RPMI7951 (cell line): Measurements from ENCODE around the gene SLC10A3. TPM values are rescaled to one million over a fixed set of nuclear protein-coding genes. Genes with fewer than 3 reads are reported as not detected.

Source experiments
- DNase-seq: peaks from one replicate; pipeline ENCODE4 v3.0.0-alpha.2; 2012; ENCODE audit warnings: low read depth
- total RNA-seq: library from RNA; depleted of rRNA; stranded (reverse); fragments of >200 nt; shearing (Covaris generic); gene quantifications from 2 replicates; pipeline ENCODE4 v1.2.3, GENCODE V29; 2014

The SLC10A3 gene
- total RNA-seq, 1 experiment from 2014 or later, result 19.5 TPM

DNA sequence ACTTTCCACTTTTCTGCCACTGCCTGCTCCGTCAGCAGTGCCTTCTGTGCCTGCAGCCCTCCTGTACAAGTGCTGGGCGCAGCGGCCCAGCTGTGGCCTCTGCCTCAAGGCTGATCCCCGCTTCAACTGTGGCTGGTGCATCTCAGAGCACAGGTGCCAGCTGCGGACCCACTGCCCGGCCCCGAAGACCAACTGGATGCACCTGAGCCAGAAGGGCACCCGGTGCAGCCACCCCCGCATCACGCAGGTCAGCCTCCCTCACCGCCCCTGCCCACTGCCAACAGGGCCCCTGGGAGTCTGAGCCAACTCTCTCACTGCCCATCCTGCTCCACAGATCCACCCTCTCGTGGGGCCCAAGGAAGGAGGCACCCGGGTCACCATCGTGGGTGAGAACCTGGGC, 24.8 kb downstream of the SLC10A3 start:
- DNase-seq, result no peak

DNA sequence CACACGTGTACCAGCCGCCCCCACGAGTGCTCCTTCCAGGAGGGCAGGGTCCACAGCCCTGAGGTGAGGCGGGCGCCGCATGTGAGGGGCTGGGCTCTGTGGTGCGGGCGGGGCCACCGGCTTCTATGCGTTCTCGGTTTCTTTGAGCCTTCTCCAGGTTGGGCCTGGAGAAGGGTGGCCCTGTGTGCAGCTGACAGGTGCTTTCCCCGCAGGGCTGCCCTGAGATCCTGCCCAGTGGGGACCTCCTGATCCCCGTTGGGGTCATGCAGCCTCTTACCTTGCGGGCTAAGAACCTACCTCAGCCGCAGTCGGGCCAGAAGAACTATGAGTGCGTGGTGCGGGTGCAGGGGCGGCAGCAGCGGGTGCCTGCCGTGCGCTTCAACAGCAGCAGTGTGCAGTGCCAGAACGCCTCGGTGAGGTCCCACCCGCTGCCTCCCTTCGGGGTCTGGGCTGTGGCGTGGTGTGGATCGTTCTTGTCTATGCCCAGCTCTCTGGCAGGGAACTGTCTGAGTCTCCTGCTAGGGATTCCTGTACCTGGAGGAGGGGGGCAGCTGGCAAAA, 25.5 kb downstream of the SLC10A3 start:
- no peak for DNase-seq

DNA sequence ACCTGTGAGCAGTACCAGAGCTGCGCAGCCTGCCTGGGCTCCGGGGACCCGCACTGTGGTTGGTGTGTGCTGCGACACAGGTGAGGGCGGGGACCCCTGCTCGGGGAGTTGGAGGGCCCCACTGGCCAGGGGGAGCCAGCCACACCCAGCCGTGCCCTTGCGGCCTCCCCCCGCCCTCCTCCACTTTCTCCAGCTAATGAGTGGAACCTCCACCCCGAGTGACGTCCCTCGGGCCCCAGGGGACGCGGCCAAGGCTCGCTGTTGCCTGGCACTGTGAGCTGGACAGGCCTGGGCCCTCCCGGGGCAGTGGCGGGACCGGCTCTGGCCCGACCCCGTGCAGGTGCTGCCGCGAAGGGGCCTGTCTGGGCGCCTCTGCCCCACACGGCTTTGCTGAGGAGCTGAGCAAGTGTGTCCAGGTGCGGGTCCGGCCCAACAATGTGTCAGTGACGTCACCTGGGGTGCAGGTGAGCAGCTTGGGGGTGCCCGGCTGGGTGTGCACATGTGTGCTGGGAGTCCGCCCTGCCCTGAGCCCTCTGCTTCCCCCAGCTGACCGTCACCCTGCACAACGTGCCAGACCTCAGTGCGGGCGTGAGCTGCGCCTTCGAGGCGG, 26.7 kb downstream of the SLC10A3 start:
- no peak for DNase-seq

DNA sequence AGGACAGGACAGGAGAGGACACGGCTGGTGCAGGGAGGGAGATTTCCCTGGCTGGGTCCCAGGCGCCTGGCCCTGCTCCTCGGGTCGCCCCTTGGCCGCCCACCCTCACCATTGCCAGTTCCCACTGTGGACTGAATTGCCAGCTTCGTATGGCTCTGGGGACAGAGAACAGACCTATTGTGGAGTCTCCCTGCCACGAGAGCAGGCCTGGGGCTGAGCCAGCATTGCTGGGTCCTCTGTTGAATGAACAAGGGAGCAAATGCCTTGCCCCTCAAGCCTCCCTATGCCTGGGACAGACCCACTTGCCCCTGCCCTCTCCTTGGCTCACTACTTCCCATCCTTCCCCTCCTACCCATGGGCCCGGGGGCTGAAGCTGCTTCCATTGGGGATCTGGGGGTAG, 28.0 kb downstream of the SLC10A3 start:
- no peak for DNase-seq

DNA sequence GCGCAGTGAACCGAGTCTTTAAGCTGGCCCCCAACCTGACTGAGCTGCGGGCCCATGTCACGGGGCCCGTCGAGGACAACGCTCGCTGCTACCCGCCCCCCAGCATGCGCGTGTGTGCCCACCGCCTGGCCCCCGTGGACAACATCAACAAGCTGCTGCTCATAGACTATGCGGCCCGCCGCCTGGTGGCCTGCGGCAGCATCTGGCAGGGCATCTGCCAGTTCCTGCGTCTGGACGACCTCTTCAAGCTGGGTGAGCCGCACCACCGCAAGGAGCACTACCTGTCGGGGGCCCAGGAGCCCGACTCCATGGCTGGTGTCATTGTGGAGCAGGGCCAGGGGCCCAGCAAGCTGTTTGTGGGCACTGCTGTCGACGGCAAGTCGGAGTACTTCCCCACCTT, 30.1 kb downstream of the SLC10A3 start:
- no peak for DNase-seq

DNA sequence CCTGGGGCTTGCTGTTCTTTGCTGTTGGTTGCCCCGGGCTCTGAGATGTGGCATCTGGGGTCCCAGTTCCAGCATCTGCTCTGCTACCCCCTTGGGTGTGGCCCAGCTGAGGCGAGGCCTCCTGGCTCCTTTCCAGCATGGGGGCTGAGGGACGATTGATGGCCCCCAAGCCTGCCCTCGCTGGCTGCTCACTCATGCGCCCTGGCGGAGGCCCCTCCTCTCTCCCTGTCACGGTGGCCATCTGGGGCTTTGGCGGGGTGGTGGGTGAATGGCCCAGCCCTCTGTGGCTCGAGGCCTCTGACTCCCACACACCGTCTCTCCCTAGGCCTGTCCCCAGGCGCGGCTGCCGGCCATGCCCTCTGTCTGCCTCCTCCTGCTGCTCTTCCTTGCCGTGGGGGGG, 30.6 kb downstream of the SLC10A3 start:
- no peak for DNase-seq

DNA sequence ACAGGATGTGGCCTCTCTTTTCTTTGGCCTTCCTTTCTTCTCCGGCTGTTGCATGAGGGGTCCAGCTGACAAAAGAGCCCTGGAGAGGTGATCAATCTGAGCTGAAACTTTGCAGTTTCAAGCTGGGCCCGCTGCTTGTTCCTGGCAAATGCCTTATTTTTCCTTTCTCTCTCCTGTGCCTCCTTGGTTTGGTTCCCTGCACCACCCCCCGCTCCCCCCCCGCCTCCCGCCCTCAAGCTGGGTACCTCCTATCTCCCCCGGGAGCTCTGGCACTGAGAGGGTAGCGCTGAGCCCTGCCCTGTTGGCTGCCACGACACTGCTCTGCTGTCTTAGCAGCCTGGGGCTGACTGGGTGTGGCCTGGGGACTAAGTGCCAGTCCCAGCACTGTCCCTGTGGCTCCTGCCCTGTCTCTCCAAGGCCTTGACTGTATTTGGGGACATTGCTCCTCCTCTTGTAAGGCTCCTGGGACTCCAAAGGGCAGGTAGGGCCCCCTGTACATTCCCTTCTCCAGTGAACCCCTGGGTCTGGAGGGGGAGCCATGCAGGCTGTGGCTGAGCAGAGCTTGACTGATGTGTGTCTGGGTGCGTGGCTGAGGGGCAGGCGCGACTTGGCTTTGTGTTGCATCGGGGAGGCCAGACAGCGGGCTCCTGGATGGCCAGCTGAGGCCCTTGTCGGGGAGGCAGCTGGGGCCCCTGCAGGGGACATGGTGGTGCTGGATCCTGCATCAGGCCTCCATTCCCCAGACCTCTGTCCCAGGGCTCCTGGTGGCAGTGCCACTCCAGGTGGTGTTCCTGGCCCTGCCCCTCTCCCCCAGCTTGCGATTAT, 31.3 kb downstream of the SLC10A3 start:
- peak; percentile 41 for DNase-seq

DNA sequence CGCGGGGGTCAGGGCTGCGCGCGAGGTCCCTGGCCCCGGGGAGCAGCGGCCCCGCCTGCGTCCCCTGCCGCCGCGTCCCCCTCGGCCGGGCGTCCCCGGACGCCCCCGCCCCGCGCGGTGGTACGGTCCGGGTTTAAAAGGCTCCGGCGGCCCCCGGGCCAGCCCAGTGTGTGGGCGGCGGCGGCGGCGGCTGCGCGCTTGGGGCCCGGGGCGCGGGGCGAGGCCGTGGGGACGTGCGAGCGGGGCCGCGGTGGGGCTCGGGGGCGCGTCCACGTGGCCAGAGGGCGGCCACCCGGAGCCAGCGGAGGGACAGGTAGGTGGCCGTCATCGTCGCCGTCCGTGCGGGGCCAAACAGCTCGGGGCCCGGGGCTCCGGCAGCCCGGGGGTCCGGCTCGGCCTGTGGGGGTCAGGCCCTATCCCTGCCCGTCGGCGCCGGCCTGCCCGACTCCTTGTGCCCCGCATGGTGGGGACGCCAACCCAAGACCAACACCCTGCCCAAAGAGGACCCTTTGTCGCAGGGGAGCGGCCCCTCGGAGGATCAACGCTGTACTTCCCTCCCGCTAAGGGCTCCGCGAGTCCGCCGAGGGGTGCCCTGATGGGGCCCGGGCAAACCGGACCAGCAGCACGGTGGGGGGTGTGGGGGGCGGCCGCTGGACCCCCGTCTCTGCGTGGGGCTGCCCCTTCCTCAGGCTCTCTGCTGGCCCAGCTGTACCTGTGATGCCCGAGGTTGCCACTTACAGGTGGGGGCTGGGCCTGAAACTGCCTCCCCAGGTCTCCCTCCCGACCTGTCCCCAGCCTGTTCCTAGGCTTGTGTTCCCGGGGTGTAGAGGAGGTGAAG, 32.1 kb downstream of the SLC10A3 start, which contains the start of gene PLXNA3:
Gene PLXNA3, plus strand, starts transcription at position 166 of the 838 bp plus-strand sequence. CDS start 1,903 bp downstream, outside the sequence.
- DNase-seq, result peak; percentile 35

DNA sequence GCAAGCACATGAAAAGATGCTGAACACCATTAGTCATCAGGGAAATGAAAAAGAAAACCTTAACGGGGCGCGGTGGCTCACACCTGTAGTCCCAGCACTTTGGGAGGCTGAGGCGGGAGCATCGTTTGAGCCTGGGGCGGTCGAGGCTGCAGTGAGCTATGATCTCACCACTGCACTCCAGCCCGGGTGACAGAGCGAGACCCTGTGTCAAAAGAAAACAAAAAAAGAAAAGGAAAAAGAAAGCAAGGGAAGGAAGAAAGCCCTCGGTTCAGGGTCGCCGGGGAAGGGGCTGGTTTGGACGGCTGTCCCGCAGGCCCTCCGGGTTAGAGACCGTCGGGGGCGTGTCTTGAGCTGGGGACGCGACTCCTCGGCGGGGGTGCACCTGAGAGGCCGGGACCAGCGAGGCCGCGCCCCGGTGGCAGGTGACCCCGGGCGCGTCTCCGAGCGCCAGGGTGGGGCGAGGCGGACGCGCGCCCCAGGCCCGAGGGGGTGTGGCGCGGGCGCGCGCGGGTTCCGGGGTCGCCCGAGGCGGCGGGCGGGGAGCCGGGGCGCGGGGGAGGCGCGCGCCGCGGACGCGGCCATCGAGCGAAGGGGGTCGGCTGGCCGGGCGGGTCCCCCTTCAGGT, 32.8 kb downstream of the SLC10A3 start:
- no peak for DNase-seq

DNA sequence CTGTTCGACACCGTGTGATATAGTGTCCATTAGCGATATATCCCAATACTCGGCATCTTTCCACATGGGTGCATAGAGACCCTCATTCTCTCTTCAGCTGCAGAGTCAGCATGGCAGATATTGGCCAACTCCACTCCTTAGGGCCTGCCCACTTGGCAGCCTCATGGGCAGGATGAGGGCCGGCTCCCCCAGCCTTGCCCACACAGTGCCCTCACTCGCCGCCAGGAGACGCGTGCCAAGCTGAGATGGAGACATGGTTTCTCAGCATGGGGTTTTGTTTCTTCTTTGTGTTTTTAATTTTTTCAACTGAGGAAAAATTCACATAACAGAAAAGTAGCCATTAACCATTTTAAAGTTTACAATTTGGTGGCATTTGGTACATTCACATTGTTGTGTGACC, 37.6 kb downstream of the SLC10A3 start:
- DNase-seq, result no peak

DNA sequence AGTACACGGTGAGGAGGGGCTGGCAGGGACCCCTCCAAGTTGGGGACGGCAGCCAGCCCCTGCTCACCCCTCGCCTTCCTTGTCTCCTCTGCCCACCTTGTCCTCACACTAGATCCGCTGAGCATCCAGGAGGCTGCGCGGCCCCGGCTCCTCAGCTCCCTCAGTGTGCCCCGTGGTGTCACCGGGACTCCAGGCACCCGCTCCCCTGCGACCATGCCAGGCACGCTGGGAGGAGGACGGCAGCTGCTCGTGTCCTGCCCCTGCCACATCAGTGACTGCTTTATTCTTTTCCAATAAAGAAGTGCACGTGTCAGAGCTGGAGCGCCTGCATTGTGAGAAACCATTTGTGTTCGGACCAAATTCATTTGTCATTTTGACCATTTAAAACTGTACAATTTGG, 40.1 kb downstream of the SLC10A3 start:
- DNase-seq, result no peak

DNA sequence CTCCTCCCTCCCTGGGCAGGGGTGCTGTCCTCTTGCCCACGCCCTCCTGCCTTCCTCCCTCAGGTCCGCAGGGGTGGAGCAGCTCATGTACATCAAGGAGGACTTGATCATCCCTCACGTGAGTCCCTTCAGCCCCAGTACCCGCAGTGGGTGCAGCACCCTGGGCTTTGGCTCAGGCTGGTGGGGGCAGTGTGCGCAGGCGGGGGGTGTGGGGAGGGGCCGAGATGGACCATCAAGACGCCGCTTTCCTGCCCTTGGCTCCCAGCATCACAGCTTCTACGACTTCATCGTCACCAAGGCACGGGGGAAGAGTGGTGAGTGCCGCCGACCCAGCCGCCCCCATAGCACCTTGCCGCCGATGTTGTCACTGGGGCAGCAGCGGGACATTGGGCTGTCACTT, 40.8 kb downstream of the SLC10A3 start:
- no peak for DNase-seq

DNA sequence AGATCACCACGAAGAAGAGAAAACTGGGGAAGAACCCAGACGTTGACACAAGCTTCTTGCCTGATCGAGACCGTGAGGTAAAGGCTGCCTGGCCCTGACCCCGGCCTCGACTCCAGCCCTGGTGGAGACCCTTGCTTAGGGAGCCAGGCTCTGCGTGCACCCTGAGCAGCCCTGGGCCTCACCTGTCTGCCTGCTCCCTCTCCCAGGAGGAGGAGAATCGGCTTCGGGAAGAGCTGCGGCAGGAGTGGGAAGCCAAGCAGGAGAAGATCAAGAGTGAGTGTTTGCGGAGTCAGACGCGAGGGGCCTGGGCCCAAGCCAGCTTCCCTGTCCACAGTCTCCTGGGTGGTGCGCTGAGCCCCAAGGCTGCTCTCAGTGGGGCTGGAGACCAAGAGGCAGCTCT, 41.9 kb downstream of the SLC10A3 start:
- DNase-seq, result no peak

DNA sequence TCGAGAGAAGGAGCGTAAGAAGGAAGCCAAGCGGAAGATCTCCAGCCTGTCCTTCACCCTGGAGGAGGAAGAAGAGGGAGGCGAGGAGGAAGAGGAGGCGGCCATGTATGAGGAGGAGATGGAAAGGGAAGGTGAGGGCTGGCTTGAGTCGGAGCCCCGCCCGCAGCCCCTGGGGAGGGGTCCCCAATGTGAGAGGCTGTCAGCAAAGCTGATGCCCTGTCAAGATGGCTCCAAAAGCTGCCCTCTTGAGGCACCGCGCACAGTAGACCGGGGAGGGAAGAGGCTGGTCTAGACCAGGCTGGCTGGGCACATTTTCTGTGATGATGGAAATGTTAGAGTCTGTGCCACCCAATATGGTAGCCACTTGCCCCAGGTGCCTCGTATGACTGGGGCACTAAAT, 44.0 kb downstream of the SLC10A3 start:
- DNase-seq, result no peak

DNA sequence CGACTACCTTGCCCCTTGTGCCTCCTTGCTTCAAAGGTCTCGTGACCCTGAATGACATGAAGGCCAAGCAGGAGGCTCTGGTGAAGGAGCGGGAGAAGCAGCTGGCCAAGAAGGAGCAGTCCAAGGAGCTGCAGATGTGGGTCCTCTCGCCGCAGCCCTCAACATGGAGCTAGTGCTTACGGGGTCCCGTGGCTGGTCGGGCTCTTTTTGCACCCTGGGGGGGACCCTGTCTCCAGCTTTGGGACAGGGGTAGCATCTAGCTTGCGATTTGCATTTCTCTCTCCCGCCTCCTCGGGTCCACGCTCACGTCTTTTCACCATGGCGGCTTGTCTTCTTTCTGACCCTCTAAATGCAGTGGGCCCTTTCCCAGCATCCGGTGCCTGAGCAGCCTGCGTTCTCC, 44.7 kb downstream of the SLC10A3 start:
- no peak for DNase-seq

DNA sequence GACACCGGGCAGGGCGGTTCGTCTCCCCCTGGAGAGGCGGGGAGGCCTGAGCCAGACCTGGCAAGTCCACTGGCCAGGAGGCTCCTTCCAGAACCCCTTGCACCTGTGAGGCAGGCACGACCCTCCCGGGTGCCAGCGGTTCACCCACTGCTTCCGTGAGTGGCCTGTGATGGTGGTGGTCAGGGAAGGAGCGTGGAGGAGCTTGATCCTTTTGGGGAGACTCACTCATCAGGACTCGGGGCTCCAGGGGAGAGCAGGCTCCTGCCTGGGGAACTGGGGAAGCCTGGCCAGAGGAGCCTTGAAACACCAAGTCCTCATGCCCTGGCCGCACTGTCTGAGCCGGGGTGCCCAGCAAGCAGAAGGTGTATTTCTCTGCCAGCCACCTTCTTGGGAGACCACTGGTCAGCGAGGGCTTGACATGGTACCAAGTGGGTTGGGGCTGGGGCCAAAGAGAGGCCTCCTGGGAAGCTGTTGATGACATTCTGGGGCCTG, 45.6 kb downstream of the SLC10A3 start:
- no peak for DNase-seq

DNA sequence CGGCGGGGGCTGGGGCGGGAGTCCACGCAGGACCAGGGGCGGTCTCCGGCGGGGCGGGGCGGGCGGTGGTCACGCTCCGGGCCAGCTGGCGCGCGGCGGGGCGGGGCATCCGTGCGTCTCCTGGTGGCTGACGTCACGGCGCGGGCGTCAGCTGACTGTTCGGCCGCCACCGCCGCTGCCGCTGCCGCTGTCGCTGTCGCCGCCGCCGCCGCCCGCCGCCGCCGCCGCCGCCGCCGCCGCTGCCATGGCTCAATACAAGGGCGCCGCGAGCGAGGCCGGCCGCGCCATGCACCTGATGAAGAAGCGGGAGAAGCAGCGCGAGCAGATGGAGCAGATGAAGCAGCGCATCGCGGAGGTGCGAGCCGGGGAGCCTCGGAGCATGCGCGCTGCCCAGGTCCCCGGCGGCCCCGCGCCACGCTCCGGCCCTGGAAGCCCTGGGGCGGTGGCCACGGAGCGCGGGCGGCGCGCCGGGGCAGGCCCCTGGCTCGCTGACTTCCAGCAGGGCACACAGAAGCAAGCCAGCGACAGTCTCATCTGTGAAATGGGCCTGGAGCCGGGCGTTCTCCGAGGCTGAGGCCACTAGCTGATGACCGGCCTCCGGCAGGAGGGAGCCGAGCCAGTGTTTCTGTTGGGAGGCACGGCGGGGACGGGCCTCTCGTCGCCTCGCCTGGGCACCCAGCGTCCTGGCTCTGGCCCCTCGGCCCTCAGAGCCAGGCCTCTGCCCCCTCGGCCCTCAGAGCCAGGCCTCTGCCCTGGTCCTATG, 46.3 kb downstream of the SLC10A3 start, which contains the start of gene FAM50A:
Gene FAM50A, plus strand, starts transcription at position 150 of the 763 bp plus-strand sequence. Its CDS starts 95 bp downstream, at position 245.
- DNase-seq, result peak; percentile 60

DNA sequence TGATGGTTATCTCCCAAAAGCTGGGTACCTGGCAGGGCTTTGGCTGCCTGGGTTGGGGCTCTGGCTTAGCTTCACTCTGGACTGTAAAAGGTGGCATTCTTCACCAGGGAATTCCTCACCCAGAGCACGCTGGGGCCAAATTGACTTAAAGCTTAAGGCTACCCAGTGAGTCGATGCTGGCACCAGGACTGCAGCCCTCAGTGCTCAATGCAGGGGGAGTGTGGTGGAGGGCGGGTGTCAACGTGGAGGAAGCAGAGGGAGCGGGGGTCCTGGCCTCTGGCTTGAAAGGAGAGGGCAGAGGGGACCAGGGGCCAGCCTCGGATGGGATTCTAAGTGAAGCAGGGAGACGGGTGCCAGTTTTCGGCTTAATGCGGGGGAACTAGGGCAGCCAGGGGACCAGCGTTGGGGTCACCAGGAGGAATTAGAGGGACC, 46.9 kb downstream of the SLC10A3 start:
- peak; percentile 2 for DNase-seq

DNA sequence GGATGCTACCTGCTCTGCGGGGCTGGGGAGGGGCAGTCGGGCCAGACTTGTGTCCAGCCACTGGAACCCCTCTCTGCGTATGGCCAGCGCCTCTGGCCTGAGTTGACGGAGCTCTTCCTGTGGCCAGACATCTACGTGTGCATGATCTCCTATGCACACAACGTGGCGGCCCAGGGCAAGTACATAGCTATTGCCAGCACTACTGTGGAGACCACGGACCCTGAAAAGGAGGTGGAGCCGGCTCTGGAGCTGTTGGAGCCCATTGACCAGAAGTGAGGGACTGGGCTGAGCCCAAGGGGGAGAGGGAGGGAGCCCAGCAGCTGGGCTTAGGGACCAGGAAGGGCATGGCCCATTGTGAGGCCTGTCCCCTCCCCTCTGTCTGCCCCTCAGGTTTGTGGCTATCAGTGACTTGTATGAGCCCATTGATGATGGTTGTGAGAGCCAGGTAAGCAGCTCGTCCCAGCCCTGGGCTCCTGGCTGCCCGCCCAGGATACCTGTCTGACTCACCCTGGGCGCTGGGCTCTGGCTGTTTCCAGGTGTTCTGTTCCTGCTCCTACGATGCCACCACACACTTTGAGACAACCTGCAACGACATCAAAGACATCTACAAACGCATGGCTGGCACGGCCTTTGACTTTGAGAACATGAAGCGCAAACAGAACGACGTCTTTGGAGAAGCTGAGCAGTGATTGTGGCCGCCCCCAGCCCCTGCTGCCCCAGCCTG, 48.3 kb downstream of the SLC10A3 start:
- DNase-seq, result no peak

DNA sequence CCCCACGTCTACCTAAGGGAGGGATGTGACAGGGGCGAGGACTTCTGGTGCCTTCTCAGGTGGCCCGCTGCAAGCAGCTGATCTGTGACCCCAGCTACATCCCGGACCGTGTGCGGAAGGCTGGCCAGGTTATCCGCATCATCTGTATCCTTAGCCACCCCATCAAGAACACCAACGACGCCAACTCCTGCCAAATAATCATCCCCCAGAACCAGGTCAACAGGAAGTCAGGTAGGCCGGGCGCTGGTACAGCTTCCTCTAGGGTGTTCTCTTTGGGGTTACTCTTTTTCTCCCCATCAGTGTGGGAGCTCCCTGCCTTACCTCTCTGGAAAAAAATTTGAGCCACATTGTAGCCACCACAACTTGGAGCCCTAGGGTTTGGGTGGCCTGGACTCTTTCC, 48.9 kb downstream of the SLC10A3 start:
- no peak for DNase-seq
